ENCODE measurements around the gene ZCCHC24.

The ZCCHC24 gene

DNA sequence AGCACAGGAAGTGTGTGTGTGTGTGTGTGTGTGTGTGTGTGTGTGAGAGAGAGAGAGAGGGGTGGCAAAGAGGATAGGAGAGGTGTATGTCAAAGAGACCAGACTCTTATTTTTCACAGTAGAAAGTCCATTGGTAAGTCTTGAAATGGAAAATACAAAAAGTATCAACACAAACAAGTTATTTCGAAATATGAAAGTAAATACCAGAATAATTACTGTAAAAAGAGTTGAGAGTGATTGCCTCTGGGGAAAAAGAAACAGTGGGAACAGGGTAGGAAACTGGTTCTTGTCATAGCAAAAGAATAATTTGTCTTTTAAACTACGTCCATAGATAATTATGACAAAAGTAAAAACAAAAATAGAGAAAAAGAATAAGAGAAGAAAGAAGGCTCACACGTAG is 37.9 kb upstream of the ZCCHC24 start:
- Histone ChIP-seq H3K4me1 (ENCODE audit: control insufficient read depth, insufficient read depth, low read length) (peaks cover 7% of the 10 kb centered on the region), H3K27me3 (ENCODE audit: control insufficient read depth, insufficient read depth, low read length) (no peaks in the 10 kb centered on the region), H3K27ac (ENCODE audit: low read depth, low read length) (no peak overlapping the region), H3K9ac (ENCODE audit: low read length) (no peak overlapping the region), H3K36me3 (ENCODE audit: control insufficient read depth, insufficient read depth, low read length) (no peaks in the 10 kb centered on the region), H3K4me3 (ENCODE audit: low read length) (no peak overlapping the region)

GRCh38 chr10:79482741-79483140 is 37.3 kb upstream of the ZCCHC24 start:
- Histone ChIP-seq H3K4me3 (ENCODE audit: low read length) (no peak overlapping the region), H3K36me3 (ENCODE audit: control insufficient read depth, insufficient read depth, low read length) (no peaks in the 10 kb centered on the region), H3K4me1 (ENCODE audit: control insufficient read depth, insufficient read depth, low read length) (peaks cover 2% of the 10 kb centered on the region), H3K27ac (ENCODE audit: low read depth, low read length) (no peak overlapping the region), H3K27me3 (ENCODE audit: control insufficient read depth, insufficient read depth, low read length) (no peaks in the 10 kb centered on the region), H3K9ac (ENCODE audit: low read length) (no peak overlapping the region)

DNA sequence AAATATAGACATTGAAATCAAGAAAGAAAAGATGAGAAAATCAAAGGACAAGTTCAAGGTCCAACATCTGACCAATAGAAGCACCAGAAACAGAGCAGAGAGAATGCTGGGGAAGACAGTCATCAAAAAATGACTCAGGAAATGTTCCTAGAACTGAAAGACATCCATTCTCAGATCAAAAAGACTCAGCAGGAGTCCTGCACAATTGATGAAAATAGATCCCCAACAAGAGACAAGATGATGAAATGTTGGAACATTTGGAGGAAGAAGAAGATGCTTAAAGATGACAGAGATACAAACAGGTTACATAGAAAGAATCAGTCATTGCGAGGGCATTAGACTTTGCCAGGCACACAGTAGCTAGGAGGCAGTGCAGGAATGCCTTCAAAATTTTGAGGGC is 36.9 kb upstream of the ZCCHC24 start:
- Histone ChIP-seq H3K9ac (ENCODE audit: low read length) (no peak overlapping the region), H3K27me3 (ENCODE audit: control insufficient read depth, insufficient read depth, low read length) (no peaks in the 10 kb centered on the region), H3K36me3 (ENCODE audit: control insufficient read depth, insufficient read depth, low read length) (no peaks in the 10 kb centered on the region), H3K4me3 (ENCODE audit: low read length) (no peak overlapping the region), H3K27ac (ENCODE audit: low read depth, low read length) (no peak overlapping the region), H3K4me1 (ENCODE audit: control insufficient read depth, insufficient read depth, low read length) (no peaks in the 10 kb centered on the region)

GRCh38 chr10:79479283-79479909 is 34.0 kb upstream of the ZCCHC24 start:
- Histone ChIP-seq H3K27me3 (ENCODE audit: control insufficient read depth, insufficient read depth, low read length) (no peaks in the 10 kb centered on the region), H3K9ac (ENCODE audit: low read length) (no peak overlapping the region), H3K27ac (ENCODE audit: low read depth, low read length) (no peak overlapping the region), H3K4me1 (ENCODE audit: control insufficient read depth, insufficient read depth, low read length) (no peaks in the 10 kb centered on the region), H3K36me3 (ENCODE audit: control insufficient read depth, insufficient read depth, low read length) (no peaks in the 10 kb centered on the region), H3K4me3 (ENCODE audit: low read length) (no peak overlapping the region)

GRCh38 chr10:79477456-79477855 is 32.0 kb upstream of the ZCCHC24 start:
- Histone ChIP-seq H3K27me3 (ENCODE audit: control insufficient read depth, insufficient read depth, low read length) (no peaks in the 10 kb centered on the region), H3K27ac (ENCODE audit: low read depth, low read length) (no peak overlapping the region), H3K36me3 (ENCODE audit: control insufficient read depth, insufficient read depth, low read length) (no peaks in the 10 kb centered on the region), H3K9ac (ENCODE audit: low read length) (no peak overlapping the region), H3K4me3 (ENCODE audit: low read length) (no peak overlapping the region), H3K4me1 (ENCODE audit: control insufficient read depth, insufficient read depth, low read length) (no peaks in the 10 kb centered on the region)

DNA sequence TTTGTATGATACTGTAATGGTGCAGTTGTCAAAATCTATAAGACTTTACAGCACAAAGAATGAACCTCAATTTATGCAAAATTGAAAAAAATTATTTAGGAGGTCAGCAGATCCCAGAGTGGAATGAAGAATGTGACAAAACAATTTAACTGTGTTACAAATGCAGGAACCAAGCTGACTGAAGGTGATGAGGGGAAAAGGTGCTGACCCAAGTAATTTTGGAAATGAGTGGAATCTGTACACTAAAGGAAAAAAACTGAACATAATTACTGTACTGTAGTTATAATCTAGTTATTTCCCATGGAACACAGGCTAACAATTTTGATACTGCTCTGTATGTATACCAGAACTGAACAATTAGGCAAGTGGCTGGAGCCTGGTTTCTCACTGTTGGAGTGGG is 31.2 kb upstream of the ZCCHC24 start:
- Histone ChIP-seq H3K4me1 (ENCODE audit: control insufficient read depth, insufficient read depth, low read length) (no peaks in the 10 kb centered on the region), H3K4me3 (ENCODE audit: low read length) (no peak overlapping the region), H3K27me3 (ENCODE audit: control insufficient read depth, insufficient read depth, low read length) (no peaks in the 10 kb centered on the region), H3K36me3 (ENCODE audit: control insufficient read depth, insufficient read depth, low read length) (no peaks in the 10 kb centered on the region), H3K9ac (ENCODE audit: low read length) (no peak overlapping the region), H3K27ac (ENCODE audit: low read depth, low read length) (no peak overlapping the region)

- Histone ChIP-seq H3K36me3 (ENCODE audit: control insufficient read depth, insufficient read depth, low read length) (no peaks in the 10 kb centered on the region), H3K27ac (ENCODE audit: low read depth, low read length) (no peak overlapping the region), H3K4me1 (ENCODE audit: control insufficient read depth, insufficient read depth, low read length) (no peaks in the 10 kb centered on the region), H3K9ac (ENCODE audit: low read length) (no peak overlapping the region), H3K4me3 (ENCODE audit: low read length) (no peak overlapping the region), H3K27me3 (ENCODE audit: control insufficient read depth, insufficient read depth, low read length) (no peaks in the 10 kb centered on the region)
Observed at GRCh38 chr10:79475877-79476276, 30.5 kb upstream of the ZCCHC24 start.

DNA sequence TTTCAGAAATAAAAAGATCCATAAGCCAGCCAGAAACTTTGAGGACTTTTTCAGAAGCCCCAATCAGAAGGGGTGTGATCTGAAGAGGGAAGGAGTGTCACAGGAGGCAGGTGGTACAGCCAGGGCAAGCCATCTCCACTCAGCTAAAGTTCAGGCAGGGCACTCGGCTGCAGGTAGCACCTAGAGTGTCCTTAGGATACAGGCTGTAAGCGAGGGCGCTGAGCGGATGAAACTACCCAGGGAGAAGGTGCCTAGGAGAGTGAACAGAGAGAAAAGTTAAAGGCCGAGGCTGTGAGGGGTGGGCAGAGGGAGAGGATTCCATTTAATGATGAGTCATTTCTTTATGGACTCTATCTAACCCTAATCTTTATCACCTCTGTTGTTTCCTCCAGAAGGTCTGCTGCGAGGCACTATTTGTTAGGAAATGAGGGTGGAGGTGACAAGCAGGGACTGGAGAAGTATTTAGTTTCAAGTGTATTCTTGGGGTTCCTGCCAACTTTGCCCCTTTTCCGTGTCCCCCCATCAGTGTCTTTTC is 29.8 kb upstream of the ZCCHC24 start:
- no peak overlapping the region for H3K4me3 ChIP-seq (ENCODE audit: low read length)
- no peaks in the 10 kb centered on the region for H3K36me3 ChIP-seq (ENCODE audit: control insufficient read depth, insufficient read depth, low read length)
- H3K27me3 ChIP-seq (ENCODE audit: control insufficient read depth, insufficient read depth, low read length) = no peaks in the 10 kb centered on the region
- H3K27ac ChIP-seq (ENCODE audit: low read depth, low read length) = no peak overlapping the region
- H3K4me1 ChIP-seq (ENCODE audit: control insufficient read depth, insufficient read depth, low read length) = no peaks in the 10 kb centered on the region
- H3K9ac ChIP-seq (ENCODE audit: low read length) = no peak overlapping the region

DNA sequence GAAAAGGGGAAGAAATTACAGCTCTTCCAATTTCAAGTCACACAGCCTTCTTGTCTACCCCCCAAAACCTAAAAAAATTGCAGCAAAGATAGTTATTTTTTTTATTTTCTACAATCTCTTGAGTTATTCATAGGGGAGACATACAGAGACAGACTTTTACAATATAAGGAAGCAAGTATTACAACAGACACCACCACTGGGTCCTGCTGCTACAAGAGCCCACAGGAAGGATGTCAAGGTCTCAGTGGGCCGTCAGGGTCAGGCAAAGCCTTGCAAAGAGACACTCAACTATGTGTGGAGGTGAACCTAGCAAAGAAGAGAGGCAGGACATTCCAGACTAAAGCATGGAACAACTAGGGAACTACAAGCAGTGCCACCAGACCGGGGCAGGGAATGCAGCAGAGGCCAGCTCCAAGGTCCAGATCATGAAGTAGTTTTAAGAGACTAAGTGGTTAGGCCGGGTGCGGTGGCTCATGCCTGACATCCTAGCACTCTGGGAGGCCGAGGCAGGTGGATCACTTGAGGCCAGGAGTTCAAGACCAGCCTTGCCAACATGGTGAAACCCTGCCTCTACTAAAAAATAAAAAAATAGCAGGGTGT is 28.2 kb upstream of the ZCCHC24 start:
- Histone ChIP-seq H3K4me1 (ENCODE audit: control insufficient read depth, insufficient read depth, low read length) (no peaks in the 10 kb centered on the region), H3K9ac (ENCODE audit: low read length) (no peak overlapping the region), H3K27ac (ENCODE audit: low read depth, low read length) (no peak overlapping the region), H3K4me3 (ENCODE audit: low read length) (no peak overlapping the region), H3K27me3 (ENCODE audit: control insufficient read depth, insufficient read depth, low read length) (no peaks in the 10 kb centered on the region), H3K36me3 (ENCODE audit: control insufficient read depth, insufficient read depth, low read length) (no peaks in the 10 kb centered on the region)

- no peaks in the 10 kb centered on the region for H3K27me3 ChIP-seq (ENCODE audit: control insufficient read depth, insufficient read depth, low read length)
- H3K36me3 ChIP-seq (ENCODE audit: control insufficient read depth, insufficient read depth, low read length) = no peaks in the 10 kb centered on the region
- H3K4me1 ChIP-seq (ENCODE audit: control insufficient read depth, insufficient read depth, low read length) = no peaks in the 10 kb centered on the region
- no peak overlapping the region for H3K4me3 ChIP-seq (ENCODE audit: low read length)
- no peak overlapping the region for H3K27ac ChIP-seq (ENCODE audit: low read depth, low read length)
- no peak overlapping the region for H3K9ac ChIP-seq (ENCODE audit: low read length)
Observed at GRCh38 chr10:79472951-79473350, 27.5 kb upstream of the ZCCHC24 start.

GRCh38 chr10:79472449-79472848 is 27.0 kb upstream of the ZCCHC24 start:
- Histone ChIP-seq H3K27me3 (ENCODE audit: control insufficient read depth, insufficient read depth, low read length) (no peaks in the 10 kb centered on the region), H3K9ac (ENCODE audit: low read length) (no peak overlapping the region), H3K4me3 (ENCODE audit: low read length) (no peak overlapping the region), H3K4me1 (ENCODE audit: control insufficient read depth, insufficient read depth, low read length) (peaks cover 3% of the 10 kb centered on the region), H3K36me3 (ENCODE audit: control insufficient read depth, insufficient read depth, low read length) (no peaks in the 10 kb centered on the region), H3K27ac (ENCODE audit: low read depth, low read length) (no peak overlapping the region)

DNA sequence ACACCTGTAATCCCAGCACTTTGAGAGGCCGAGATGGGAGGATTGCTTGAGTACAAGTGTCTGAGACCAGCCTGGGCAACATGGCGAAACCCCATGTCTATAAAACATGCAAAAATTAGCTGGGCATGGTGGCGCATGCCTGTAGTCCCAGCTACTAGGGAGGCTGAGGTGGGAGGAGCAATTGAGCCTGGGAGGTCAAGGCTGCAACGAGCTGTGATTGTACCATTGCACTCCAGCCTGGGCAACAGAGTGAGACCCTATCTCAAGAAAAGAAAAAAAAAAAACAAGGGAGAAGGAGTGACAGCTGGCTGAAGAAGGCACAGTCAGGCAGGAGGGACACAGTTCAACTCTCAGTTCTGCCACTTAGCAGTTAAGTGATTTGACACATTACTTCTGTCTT is 26.4 kb upstream of the ZCCHC24 start:
- peaks cover 3% of the 10 kb centered on the region for H3K4me1 ChIP-seq (ENCODE audit: control insufficient read depth, insufficient read depth, low read length)
- H3K4me3 ChIP-seq (ENCODE audit: low read length) = no peak overlapping the region
- H3K36me3 ChIP-seq (ENCODE audit: control insufficient read depth, insufficient read depth, low read length) = no peaks in the 10 kb centered on the region
- H3K9ac ChIP-seq (ENCODE audit: low read length) = no peak overlapping the region
- H3K27me3 ChIP-seq (ENCODE audit: control insufficient read depth, insufficient read depth, low read length) = no peaks in the 10 kb centered on the region
- no peak overlapping the region for H3K27ac ChIP-seq (ENCODE audit: low read depth, low read length)

GRCh38 chr10:79470096-79470495 is 24.7 kb upstream of the ZCCHC24 start:
- Histone ChIP-seq H3K27me3 (ENCODE audit: control insufficient read depth, insufficient read depth, low read length) (no peaks in the 10 kb centered on the region), H3K36me3 (ENCODE audit: control insufficient read depth, insufficient read depth, low read length) (no peaks in the 10 kb centered on the region), H3K4me1 (ENCODE audit: control insufficient read depth, insufficient read depth, low read length) (peaks cover 3% of the 10 kb centered on the region), H3K4me3 (ENCODE audit: low read length) (no peak overlapping the region), H3K27ac (ENCODE audit: low read depth, low read length) (no peak overlapping the region), H3K9ac (ENCODE audit: low read length) (no peak overlapping the region)

All from rectal smooth muscle tissue (tissue), 1 donor.